ENCODE results near the gene RORC.
A peak's percentile ranks its signal among the peaks of the same experiment; 100 is the strongest.

RORC gene

GRCh38 chr1:151847867-151848596, 16.4 kb upstream of the RORC start:
- DNase-seq (ENCODE audit: low spot score): peak; percentile 40

DNA sequence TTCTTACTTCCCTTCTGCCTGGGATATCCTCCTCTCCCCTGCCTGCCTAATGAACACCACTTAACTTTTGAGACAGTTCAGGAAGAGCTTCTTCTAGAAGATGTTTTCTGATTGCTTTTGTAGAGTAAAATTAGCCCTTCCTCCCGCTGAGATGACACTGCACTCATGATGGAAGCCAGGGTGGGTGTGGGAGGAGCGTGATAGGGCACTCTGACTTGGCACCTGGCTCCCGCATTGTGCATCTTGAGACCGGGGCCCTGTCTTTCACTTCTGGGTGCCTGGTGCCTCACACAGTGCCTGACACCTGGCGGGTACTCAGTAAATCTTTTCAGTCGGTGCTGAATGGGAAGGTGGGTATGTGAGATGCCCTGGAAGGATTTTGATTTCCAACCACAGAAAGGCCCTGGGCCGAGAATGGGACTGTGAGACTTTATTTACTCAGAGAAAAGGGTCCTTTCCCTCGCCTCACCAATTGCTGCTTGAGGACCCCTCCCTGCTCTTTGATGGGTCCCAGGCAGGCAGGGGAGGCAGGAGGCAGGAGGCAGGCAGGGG, 15.2 kb upstream of the RORC start:
- DNase-seq (ENCODE audit: low spot score): peak; percentile 53

- peak; percentile 25 for DNase-seq (ENCODE audit: low spot score)
Observed at GRCh38 chr1:151846062-151846568, 14.5 kb upstream of the RORC start.

GRCh38 chr1:151843398-151843797, 11.8 kb upstream of the RORC start:
- DNase-seq (ENCODE audit: low spot score): no peak

- no peak for DNase-seq (ENCODE audit: low spot score)
Observed at GRCh38 chr1:151841141-151841540, 9.5 kb upstream of the RORC start.

DNA sequence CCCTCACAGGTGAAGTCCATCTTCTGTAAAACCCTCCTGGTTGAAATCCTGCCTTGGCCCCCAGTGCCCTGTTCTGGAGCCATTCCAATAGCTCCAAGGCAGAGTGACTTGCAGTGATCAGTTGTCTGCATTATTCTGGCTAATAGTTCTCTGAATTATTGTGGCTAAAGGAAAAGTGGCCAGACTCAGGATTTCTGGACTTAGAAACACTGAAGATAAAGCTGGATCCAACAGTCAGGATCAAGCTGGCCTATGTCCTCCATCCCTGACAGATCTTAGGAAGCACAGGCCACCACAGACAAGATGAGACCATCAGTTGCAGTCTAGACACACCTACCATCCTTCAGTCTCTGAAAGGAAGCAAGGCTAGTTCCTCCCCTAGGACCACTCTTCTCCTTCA, 8.8 kb upstream of the RORC start:
- DNase-seq (ENCODE audit: low spot score): no peak

DNA sequence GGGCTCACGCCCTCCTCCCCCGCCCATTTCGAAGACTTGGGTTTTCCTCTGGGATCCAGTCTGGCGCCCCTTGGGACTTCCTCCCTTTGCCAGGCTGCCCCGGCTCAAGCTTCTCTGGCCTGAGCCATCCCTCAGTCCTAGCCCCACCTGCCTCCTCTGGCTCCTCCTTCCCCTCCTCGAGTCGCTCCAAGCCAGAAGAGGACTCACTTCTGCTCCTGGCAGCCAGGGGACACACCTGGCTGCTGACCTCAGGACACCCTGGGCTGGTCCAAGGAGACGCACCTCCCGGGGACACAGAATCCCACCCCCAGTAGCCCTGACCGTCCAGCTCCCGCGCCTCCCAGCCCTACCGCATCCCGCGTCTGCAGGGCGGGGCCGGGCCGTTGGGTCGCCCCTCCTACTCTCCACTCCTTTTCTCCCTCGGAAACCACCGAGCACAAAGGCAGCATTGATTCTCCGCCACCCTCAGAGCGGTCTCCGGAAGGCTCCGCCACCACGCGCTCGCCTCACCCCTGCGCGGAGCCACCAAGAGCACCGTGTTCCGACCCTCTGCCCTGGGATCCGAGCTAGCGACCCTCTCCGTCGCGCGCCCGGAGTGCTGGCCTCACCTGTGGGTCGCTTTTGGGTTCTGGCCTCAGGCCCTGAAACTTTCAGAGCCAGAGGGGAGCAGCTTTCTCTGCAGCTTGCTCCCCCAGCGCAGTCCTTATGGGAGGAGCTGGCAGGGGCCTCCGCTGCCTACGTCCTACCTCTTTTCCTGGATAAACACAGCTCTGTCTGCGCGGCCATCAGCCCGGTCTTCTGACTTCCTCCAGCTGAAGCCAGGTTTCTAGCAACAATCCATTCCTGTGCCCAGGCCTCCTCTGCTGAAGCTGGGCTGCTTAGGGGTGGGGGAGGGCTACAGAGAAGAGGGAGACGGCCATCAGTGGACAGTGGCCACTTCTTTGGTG, 8.1 kb upstream of the RORC start, which contains the start of gene C2CD4D:
Gene C2CD4D (minus strand): TSS at position 364 of the 947 bp plus-strand sequence. CDS start 831 bp downstream, outside the sequence.
- no peak for DNase-seq (ENCODE audit: low spot score)

DNA sequence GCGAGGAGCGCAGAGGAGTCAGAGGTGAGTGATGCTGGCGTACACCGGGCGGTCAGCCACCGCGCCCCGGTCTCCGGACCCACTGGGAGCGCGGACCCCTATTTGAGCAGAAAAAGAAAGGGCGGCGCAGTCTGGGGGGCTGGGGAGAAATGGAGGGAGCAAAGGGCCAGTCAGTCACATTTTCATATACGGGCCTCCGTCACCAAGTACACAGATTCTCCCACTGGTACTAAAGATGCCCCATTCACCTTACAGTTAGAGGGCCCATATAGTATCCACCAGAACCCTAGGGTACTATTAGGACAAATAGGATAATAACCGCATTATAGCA, 7.4 kb upstream of the RORC start:
- no peak for DNase-seq (ENCODE audit: low spot score)

GRCh38 chr1:151838222-151839081, 6.8 kb upstream of the RORC start:
- no peak for DNase-seq (ENCODE audit: low spot score)

DNA sequence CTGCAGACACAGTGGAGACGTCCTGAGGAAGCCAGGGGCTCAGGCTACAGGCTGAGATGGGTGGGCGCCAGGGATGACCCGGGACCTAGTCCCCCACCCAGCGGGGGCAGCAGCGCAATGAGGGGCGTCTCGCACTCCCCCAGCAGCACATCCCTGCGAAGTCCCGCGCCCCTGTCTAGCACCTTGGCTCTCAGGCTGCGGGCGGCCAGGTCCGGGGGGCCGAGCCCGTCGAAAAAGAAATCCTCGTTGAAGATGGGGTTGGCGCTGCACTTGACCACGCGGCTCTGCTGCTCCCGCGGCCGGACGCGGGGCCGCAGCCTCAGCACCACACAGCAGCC, 6.3 kb upstream of the RORC start:
- DNase-seq (ENCODE audit: low spot score): no peak

- DNase-seq (ENCODE audit: low spot score): no peak
Observed at GRCh38 chr1:151837197-151837596, 5.6 kb upstream of the RORC start.

DNA sequence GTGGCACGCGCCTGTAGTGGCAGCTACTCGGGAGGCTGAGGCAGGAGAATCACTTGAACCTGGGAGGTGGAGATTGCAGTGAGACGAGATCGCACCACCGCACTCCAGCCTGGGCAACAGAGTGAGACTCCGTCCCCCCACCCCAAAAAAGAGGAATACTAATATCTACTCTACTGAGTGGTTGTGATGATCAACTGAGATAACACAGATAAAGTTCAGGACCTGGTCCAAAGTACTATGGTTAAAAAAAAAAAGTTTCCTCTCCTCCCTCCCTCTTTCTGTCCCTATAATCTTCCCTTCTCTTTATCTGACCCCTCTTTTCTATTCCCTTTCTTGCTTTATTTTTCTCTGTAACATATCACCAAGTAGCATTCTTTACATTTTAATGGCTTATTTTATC, 4.0 kb upstream of the RORC start:
- DNase-seq (ENCODE audit: low spot score): no peak

DNA sequence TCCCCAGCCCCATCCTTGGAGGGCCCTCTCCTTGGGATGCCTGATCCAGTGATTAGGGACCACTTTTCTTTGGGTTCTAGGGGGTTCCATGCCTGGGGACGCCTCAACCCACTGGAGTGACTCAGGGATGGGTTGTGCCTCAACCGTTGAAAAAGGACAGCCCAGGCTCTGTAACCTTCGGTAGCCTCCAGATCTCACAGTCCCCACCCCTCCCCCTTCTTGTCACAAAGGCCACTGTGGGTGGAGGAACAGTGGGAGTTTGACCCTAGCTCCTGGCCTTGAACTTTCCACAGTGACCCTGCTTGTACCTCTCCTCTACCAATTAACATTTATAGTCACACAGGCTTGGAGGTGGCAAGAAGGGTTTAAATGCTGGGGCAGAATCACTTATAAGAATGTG, 2.6 kb upstream of the RORC start:
- DNase-seq (ENCODE audit: low spot score): no peak

- DNase-seq (ENCODE audit: low spot score): no peak
Observed at GRCh38 chr1:151833172-151833900, 1.7 kb upstream of the RORC start.

DNA sequence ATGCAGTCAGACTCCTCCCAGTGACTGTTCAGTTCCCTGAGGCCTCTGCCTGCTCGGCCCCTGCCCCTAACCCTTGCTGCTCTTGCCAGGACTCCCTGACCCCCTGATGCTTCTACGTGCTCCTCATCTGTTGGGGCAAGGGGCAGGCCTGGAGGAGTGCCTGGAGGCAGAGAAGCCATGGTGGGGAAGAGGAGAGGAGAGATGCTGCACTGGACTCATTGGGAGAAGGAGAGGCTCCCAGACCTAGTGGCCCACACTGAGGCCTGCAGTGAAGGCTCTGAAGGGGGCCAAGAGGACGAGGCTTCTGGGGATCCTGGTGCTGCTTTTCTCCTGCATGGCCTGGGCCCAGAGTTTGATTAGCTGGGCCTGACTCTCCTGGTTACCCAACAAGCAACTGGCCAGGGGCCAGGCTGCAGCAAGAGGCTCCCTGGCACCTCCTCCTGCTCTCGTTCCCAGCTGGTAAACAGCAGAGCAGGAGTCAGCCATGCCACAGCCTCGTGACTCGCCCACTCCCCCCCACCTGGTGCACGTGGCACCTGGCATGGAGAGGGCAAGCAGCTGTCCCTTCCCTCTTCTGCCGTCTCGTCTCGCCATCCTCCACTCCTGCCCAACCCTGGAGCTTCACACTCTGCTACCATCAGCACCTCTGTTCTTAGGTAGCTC, 847 bp upstream of the RORC start:
- no peak for DNase-seq (ENCODE audit: low spot score)

DNA sequence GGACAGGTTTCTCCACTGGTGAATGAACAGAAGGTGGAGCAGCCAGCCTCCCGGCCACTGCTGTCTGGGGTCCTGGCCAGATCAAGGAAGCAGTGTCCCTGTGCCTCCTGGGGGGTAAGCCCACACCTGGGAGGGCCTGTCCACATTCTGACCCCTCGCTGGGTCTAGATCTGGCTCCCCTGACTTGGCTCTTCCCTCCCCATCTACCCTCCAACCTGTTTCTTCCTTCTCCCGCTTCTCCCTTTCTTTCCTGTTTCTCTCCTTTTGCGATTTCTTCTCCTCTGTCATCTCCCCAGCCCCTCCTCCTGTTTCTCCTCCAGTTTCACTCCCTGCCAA, 378 bp downstream of the RORC start:
- DNase-seq (ENCODE audit: low spot score): no peak

GRCh38 chr1:151830055-151830454, 1.5 kb downstream of the RORC start:
- no peak for DNase-seq (ENCODE audit: low spot score)

GRCh38 chr1:151829352-151830046, 2.1 kb downstream of the RORC start:
- DNase-seq (ENCODE audit: low spot score): no peak

- DNase-seq (ENCODE audit: low spot score): no peak
Observed at GRCh38 chr1:151828921-151829320, 2.7 kb downstream of the RORC start.

DNA sequence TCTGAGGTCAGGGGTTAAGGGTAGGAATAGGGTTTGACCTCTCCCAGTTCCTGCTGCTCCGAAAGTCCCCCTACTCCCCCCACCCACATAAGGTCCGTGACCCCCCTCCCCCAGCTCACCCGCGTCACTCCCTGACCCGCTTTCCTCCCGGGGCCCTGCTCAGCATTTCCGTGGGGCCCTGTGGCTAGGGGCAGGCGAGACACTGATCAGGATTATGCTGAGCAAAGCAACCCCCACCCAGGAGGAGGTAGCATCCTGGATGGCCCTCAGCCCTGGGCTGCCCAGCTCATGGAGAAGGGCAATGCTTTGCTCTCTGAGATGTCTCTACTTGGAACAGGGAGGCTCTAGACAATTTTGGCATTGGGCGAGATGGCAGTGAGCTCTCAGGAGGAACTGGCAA, 3.7 kb downstream of the RORC start:
- DNase-seq (ENCODE audit: low spot score): no peak
